ENCODE measurements around the gene PFKL.

Gene PFKL

DNA sequence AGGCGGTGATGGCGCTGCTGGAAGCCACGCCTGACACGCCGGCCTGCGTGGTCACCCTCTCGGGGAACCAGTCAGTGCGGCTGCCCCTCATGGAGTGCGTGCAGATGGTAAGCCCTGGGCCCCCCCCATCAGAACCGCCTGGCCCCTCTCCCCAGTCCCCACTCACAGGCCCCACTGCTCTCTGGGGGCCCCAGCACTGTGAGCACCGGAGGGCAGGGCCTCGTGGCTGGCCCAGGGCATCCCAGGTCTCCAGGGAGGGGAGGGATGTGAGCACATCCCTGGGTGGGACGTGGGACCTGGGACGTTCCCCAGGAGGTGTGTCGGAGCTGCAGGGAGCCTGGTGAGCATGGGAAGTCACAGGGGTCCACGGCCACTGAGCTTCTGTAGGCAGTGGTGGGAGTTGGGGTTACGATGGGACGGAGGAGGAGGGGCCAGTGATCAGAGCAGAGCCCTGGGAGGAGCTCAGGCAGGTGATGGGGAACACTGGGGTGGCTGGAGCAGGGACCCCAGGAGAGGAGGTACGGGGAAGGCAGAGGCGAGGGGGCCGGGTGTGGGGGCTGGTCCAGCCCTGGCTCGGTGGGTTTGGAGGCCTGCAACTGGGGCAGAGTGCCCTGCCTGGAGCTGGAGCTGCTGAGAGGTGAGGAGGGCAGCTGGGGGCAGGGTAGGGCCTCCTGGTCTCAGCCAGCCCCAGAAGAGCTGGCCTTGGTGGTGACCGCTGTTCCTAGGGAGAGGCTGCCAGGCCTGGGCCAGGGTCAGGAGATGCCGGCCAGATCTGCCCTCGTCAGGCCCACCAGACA, 18.8 kb downstream of the PFKL start:
- H3K27me3 ChIP-seq: no peaks in the 10 kb centered on the region
- H3K9me3 ChIP-seq: no peaks in the 10 kb centered on the region
- H3K4me3 ChIP-seq: no peak overlapping the region
- H3K4me1 ChIP-seq: no peaks in the 10 kb centered on the region
- TF ChIP-seq Cebpa-rat (IDR thresholded peaks at IDR 0.05): no peak
- H4K20me1 ChIP-seq: peaks cover 69% of the 10 kb centered on the region
- no peak overlapping the region for H3K9ac ChIP-seq
- H3K4me2 ChIP-seq: no peak overlapping the region
- peaks cover 97% of the 10 kb centered on the region for H3K36me3 ChIP-seq
- no peak overlapping the region for H3K27ac ChIP-seq

DNA sequence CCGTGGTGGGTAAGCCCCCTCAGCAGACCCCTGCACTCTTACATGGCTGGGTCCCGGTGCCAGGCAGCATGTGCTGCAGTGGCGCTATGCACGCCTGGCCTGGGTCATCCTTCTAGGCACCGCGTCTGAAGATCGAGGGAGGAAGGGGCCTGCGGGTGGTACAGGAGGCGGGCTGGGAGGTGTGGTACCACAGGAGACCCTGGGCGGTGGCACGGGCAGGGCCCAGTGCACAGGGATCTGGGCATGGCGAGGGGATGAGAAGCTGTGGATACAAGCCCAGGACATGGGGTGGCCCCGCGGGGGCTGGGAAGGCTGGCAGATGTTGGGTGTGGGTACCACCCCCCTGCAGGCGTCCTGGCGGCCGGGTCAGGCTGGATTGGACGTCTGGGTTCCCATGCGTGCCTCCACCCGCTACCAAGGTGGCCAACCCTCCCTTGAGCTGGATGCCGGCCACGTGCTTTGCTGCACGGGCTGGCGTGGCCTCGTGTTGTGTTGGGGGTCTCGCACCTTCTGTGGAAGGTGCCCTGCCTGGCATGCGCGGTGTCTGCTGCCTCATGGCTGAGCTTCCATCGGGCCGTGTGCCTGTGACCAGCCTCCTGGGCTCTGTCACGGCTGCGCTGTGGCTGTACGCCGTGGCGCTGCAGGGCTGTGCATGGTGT, 19.7 kb downstream of the PFKL start:
- Histone ChIP-seq H4K20me1 (peaks cover 71% of the 10 kb centered on the region), H3K27me3 (no peaks in the 10 kb centered on the region), H3K9me3 (no peaks in the 10 kb centered on the region), H3K27ac (no peak overlapping the region), H3K4me1 (no peaks in the 10 kb centered on the region), H3K4me3 (no peak overlapping the region), H3K9ac (no peak overlapping the region), H3K36me3 (peaks cover 97% of the 10 kb centered on the region), H3K4me2 (no peak overlapping the region)
- TF ChIP-seq Cebpa-rat (IDR thresholded peaks at IDR 0.05): no peak

DNA sequence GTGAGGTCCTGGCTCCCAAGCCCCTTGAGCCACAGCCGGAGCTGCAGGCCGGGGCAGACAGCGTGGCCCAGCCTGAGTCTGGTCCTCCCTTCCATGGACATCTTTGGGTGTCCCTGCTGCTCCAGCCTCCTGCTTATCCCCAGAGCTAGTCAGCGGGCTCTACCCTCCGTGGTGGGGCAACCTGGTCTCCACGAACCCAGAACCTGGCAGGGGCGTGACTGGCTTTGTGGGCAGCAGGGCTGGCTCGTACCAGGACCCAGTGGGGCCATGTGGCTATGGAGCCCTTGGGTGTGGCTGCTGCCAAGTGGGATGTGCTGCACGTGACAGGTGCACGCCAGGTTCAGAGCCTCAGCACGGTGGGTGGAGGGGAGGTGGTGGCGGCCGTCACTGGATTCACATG, 21.0 kb downstream of the PFKL start:
- Histone ChIP-seq H3K4me2 (no peak overlapping the region), H3K9ac (no peak overlapping the region), H3K9me3 (no peaks in the 10 kb centered on the region), H3K4me3 (no peak overlapping the region), H3K36me3 (peaks cover 97% of the 10 kb centered on the region), H3K4me1 (peaks cover 5% of the 10 kb centered on the region; the same call in 1 of the 2 replicates), H3K27ac (no peak overlapping the region), H3K27me3 (no peaks in the 10 kb centered on the region), H4K20me1 (peaks cover 71% of the 10 kb centered on the region)
- TF ChIP-seq Cebpa-rat (IDR thresholded peaks at IDR 0.05): no peak

DNA sequence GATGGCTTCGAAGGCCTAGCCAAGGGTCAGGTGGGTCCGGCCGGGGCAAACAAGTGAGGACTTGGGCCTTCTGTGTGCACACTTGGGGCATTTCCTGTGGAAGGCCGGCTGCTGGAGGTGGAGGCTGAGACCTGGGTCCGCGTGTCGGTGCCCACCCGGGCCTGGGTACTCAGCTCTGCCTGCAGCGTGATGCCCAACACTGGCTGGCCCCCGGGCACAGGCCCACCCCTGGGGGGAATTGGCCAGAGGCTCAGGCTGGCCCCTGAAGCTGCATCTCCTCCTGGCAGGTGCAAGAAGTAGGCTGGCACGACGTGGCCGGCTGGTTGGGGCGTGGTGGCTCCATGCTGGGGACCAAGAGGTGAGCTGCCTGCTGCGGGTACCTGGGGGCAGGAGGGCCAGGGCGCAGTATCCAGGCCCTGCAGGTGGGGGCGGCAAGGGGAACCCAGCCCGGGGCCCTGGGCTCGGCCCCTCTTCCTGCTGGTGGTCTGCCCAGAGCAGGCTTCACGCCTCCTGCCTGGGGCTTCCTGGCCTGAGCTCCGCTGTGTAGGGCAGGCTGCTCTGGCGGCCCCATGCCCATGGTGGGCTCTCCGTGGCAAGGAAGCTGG, 22.1 kb downstream of the PFKL start:
- Histone ChIP-seq H4K20me1 (peaks cover 71% of the 10 kb centered on the region), H3K4me2 (no peak overlapping the region), H3K4me1 (peaks cover 14% of the 10 kb centered on the region), H3K36me3 (peaks cover 96% of the 10 kb centered on the region), H3K27ac (no peak overlapping the region), H3K4me3 (no peak overlapping the region), H3K27me3 (no peaks in the 10 kb centered on the region), H3K9me3 (no peaks in the 10 kb centered on the region), H3K9ac (no peak overlapping the region)
- TF ChIP-seq Cebpa-rat (IDR thresholded peaks at IDR 0.05): no peak

DNA sequence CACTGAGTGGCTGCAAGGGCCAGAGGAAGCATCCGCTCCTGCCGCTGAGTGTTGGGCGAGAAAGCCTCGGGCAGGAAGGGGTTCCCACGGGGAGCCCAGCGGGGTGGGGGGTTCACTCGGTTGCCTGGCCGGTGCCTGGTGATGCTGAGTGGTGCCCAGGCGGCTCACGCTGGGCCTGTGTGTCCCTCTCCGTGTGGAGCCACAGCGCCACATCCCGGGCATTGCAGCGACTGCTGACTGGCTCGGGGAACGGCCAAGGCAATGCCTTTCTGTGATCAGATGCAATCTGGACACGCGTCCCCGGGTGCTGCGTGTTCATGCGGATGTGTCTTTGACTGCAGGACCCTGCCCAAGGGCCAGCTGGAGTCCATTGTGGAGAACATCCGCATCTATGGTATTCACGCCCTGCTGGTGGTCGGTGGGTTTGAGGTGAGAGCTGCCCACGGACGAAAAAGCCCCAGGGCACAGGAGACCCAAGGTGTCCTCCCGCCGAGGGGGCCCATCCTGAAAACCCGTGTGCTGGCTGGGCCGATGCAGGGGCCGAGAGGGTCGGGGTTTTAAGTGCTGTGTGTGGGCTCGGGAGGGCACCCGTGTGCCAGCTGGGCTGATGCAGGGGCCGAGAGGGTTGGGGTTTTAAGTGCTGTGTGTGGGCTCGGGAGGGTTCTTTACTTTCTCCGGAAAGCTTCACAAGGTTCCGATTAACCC, 22.9 kb downstream of the PFKL start:
- H3K4me3 ChIP-seq: no peak overlapping the region
- H3K36me3 ChIP-seq: peaks cover 96% of the 10 kb centered on the region
- no peak for TF ChIP-seq Cebpa-rat (IDR thresholded peaks at IDR 0.05)
- H3K27me3 ChIP-seq: no peaks in the 10 kb centered on the region
- H4K20me1 ChIP-seq: peaks cover 71% of the 10 kb centered on the region
- no peak overlapping the region for H3K4me2 ChIP-seq
- H3K4me1 ChIP-seq: peaks cover 22% of the 10 kb centered on the region
- no peak overlapping the region for H3K27ac ChIP-seq
- no peak overlapping the region for H3K9ac ChIP-seq
- H3K9me3 ChIP-seq: no peaks in the 10 kb centered on the region

DNA sequence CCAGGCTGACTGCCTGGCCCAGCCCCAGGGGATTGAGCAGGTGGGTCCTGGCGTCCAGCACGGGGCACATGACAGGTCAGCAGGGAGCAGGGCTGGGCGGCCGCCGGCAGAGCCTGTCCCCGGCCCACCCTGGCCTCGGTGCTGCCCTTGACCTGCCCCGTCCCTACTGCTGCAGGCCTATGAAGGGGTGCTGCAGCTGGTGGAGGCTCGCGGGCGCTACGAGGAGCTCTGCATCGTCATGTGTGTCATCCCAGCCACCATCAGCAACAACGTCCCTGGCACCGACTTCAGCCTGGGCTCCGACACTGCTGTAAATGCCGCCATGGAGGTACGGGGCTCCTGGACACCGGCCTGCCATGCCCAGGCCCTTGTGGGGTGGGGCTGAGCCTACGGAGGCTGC, 23.7 kb downstream of the PFKL start:
- peaks cover 89% of the 10 kb centered on the region for H3K36me3 ChIP-seq

DNA sequence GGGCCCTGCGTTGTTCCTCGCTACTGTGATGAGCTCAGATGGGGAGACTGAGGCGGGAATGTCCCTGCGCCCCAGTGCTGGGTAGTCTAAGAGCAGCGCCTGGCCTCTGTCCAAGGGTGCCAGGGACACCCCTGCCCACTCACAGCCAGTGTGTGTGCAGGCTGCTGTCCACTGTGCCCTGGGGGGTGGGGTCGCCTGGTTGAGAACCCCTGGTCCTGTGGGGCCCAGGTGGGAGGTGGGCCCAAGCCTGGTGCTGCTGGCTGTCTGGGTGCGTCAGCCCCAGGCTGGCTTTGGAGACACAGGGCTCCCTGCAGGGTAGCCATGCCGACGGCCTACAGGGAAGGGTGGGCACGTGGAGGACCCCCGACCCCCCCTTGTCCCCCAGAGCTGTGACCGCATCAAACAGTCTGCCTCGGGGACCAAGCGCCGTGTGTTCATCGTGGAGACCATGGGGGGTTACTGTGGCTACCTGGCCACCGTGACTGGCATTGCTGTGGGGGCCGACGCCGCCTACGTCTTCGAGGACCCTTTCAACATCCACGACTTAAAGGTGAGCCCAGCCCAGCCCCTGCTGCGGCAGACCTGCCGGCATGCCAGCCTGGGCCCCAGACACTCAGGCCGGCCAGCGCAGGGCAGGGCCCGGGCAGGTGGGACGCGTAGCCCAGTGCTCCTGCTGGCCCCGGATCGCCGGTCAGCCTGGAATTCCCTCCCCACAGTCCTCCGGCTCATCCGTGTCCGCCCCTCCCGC, 24.4 kb downstream of the PFKL start:
- no peak overlapping the region for H3K27ac ChIP-seq
- no peak overlapping the region for H3K4me3 ChIP-seq
- H3K4me2 ChIP-seq: no peak overlapping the region
- H3K27me3 ChIP-seq: no peaks in the 10 kb centered on the region
- no peak for TF ChIP-seq Cebpa-rat (IDR thresholded peaks at IDR 0.05)
- H3K9ac ChIP-seq: no peak overlapping the region
- peaks cover 37% of the 10 kb centered on the region for H3K4me1 ChIP-seq
- no peaks in the 10 kb centered on the region for H3K9me3 ChIP-seq
- peaks cover 87% of the 10 kb centered on the region for H3K36me3 ChIP-seq
- H4K20me1 ChIP-seq: peaks cover 79% of the 10 kb centered on the region

More for the DNA sequence above, 23.7 kb downstream of the PFKL start:
- TF ChIP-seq Cebpa-rat (IDR thresholded peaks at IDR 0.05): no peak
- Histone ChIP-seq H3K27ac (no peak overlapping the region), H3K4me1 (peaks cover 30% of the 10 kb centered on the region), H3K9ac (no peak overlapping the region), H4K20me1 (peaks cover 77% of the 10 kb centered on the region), H3K9me3 (no peaks in the 10 kb centered on the region), H3K4me2 (no peak overlapping the region), H3K4me3 (no peak overlapping the region), H3K27me3 (no peaks in the 10 kb centered on the region)

DNA sequence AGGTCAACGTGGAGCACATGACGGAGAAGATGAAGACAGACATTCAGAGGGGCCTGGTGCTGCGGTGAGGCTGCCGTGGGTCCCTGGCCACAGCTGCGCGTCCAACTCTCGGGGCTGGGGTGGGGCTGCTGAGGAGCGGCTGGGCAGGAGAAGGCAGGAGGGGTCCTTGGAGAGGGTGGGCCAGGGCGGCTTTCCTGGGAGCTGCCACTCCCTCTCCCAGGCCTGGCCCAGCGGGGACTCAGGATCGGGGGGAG, 24.9 kb downstream of the PFKL start:
- peaks cover 42% of the 10 kb centered on the region for H3K4me1 ChIP-seq
- H3K4me3 ChIP-seq: no peak overlapping the region
- H3K4me2 ChIP-seq: no peak overlapping the region
- H3K9me3 ChIP-seq: no peaks in the 10 kb centered on the region
- no peak overlapping the region for H3K9ac ChIP-seq
- H3K27me3 ChIP-seq: no peaks in the 10 kb centered on the region
- H3K27ac ChIP-seq: no peak overlapping the region
- TF ChIP-seq Cebpa-rat (IDR thresholded peaks at IDR 0.05): no peak
- peaks cover 79% of the 10 kb centered on the region for H4K20me1 ChIP-seq
- peaks cover 84% of the 10 kb centered on the region for H3K36me3 ChIP-seq

All from BLaER1 (cell line).